HG03439 (cell line): ENCODE measurements around the gene ACSS1.

Source experiments
- ATAC-seq: cut with Tn5 transposase; IDR thresholded peaks from one replicate; pipeline ENCODE4 v1.9.1; 2021; ENCODE audit warnings: mild to moderate bottlenecking, moderate library complexity; ENCODE audit not compliant: unreplicated experiment

The ACSS1 gene

GRCh38 chr20:24980291-24981053 is 77.5 kb downstream of the ACSS1 start:
- no peak for ATAC-seq

GRCh38 chr20:24979036-24979960 is 78.6 kb downstream of the ACSS1 start:
- no peak for ATAC-seq

GRCh38 chr20:24978513-24978912 is 79.4 kb downstream of the ACSS1 start:
- no peak for ATAC-seq

DNA sequence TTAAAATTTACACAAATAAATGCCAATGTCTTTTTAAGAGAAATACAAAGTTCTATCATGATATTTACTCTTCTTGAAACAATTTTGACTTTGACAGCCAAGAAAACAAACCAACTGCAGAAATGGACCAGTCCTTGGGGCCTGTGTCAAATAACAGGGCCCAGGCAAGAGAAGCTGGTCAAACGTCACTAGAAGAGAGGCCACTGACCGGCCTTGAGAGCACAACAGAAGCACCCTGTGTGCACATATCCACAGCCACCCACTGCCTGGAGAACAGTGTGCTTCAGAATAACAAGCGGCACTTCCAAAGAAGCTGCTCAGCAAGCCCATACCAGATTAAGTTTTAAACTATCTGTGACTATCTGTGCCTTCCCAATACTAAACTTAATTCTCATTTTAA is 80.1 kb downstream of the ACSS1 start:
- ATAC-seq: no peak

DNA sequence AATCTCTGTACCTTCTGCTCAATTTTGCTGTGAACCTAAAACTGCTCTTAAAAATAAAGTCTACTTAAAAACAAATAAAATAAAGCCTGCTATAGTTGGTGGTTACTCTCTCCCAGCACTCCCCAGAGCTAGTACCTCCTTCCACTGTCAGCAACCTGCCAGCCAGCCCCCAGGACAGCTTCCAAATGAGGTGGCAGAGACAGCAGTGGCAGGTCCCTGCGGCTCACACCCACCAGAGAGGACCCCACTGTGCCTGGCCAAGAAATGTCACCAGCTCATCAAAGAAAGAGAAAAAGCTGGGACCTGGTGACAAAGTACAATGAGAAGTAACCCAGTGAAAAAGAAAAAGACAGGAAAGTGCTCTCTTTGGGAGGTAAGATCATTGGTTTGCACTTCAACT is 80.6 kb downstream of the ACSS1 start:
- ATAC-seq: no peak

- no peak for ATAC-seq
These were observed 85.6 kb downstream of the ACSS1 start for GRCh38 chr20:24972341-24972740.

- ATAC-seq: no peak
These were observed 86.4 kb downstream of the ACSS1 start for GRCh38 chr20:24971376-24972101.

DNA sequence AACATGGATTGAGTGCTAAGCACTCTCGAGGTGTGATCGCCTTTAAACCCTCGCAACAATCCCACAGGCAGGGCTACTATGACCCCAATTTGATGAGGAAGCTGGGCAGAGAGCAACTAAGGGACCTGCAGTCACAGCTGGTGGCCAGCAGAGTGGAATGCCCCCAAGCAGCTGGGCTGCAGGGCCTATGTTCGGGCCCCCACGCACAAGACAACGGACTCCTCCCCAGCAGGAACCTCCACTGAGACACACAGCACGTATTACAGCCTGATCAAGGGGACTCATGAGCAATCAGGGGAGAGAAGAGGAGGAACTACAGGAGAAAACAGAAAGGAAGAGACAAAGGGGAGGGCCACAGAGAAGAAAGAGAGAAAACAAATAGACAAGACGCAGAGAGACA is 87.2 kb downstream of the ACSS1 start:
- no peak for ATAC-seq

DNA sequence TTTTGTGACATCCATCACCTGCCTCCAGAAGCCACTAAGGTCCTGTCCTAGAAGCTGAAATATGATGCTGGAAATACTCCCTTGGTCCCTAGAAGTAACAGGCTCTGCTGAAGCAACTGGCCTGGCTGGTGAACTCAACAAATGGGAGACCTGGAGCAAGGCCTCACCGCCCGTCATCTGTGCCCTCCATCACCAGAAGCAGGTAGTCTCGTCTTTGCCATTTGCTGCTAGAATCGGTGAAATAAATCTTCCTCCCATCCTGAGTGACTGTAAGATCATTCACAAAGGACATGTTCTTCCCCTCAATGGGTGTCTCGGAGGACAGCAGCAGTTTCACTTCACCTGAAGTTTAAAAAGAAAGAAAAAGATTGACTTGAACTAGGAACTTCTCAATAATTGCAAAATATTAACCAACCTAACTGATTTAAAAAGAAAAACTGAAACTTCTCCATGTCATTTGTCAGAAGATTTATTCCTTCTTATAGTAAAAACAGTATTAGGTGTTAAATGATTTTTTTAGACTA is 87.8 kb downstream of the ACSS1 start:
- ATAC-seq: no peak

- no peak for ATAC-seq
These were observed 88.5 kb downstream of the ACSS1 start for GRCh38 chr20:24969186-24970029.

DNA sequence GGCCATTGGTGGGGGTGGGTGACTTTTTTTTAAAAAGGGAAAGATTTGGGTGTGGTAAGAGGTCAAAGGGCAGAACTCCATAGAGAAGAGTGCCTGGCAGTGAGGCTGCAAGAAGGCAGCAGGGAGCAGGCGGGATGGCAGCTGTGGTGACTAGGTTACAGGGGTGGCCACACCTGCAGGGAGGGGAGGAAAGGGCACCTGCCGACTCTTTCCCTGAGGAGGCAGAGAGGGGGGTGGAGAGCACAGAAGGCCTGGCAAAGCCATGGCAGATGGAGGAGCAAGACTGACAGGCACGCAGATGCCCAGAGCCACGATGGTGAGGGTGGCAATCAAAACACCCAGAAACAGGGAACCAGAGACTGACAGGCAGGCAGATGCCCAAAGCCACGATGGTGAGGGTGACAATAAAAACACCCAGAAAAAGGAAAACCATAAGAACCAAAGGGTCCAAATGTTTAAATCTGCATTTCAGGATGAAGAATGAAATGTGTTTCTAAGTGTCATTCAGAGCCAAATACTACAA is 89.6 kb downstream of the ACSS1 start:
- ATAC-seq: no peak

GRCh38 chr20:24966317-24967012 is 91.5 kb downstream of the ACSS1 start:
- ATAC-seq: no peak

- ATAC-seq: no peak
These were observed 92.6 kb downstream of the ACSS1 start for GRCh38 chr20:24965065-24965919.

DNA sequence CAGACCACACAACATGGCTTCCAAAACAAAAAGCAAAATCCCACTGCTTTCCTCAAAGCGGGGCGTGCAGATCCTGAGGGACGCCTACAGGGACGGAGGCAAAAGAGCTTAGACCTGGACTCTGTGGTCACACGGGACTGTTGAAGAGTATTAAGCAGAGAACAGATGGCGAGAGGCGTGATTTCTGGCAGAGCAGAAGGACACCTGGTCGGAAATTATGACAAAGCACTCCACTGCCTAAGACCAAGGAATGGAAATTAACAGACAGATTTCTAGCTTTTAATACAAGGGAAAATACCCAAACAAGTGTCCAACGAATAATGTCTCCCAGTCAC is 93.5 kb downstream of the ACSS1 start:
- ATAC-seq: no peak

DNA sequence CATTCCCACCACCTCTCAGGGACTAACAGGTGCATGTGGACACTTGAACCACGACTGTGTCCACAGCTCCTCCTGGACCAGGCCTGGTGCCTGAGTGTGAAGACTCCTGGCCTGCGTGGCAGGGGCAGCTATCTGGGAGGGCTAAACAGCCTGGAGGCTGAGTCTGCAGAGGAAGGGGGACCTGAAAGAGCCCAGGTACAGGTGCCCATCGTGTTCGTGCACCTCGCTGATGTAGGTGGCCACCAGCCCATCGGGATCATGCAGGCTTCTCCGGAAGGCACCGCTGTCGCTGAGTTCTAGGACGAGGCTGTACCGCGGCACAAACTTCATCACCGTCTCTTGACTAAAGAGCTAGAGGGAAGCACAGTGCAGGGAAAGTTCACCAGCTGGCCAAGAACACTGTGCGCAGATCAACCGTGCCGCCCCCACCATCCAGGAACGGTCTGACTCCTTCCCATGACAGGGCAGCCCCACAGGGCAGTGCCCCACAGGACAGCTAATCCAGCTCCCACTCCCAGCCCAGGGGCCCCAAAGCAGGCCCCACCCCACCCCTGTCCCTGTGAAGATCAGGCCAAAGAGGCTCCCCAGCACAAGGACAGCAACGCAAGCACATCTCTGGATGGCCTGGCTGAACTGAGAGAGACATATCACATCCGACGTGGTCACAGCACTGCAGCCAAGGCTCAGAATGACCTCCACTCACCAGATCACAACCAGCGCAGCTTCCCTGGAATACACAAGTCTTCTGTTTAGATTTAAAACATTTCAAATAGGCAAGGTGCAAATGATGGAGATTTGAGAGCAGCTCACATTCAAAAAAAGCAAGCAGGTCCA is 94.0 kb downstream of the ACSS1 start:
- no peak for ATAC-seq

- ATAC-seq: no peak
These were observed 95.4 kb downstream of the ACSS1 start for GRCh38 chr20:24962510-24962909.

GRCh38 chr20:24962182-24962492 is 95.8 kb downstream of the ACSS1 start:
- no peak for ATAC-seq
